ENCODE results near the gene CAPN7.
A peak's percentile ranks its signal among the peaks of the same experiment; 100 is the strongest.
"Not testable (repeated sequence)": the region's sequence is repeated elsewhere in the genome, so short reads cannot be mapped to it uniquely, and the experiment has no call there.

Gene CAPN7

DNA sequence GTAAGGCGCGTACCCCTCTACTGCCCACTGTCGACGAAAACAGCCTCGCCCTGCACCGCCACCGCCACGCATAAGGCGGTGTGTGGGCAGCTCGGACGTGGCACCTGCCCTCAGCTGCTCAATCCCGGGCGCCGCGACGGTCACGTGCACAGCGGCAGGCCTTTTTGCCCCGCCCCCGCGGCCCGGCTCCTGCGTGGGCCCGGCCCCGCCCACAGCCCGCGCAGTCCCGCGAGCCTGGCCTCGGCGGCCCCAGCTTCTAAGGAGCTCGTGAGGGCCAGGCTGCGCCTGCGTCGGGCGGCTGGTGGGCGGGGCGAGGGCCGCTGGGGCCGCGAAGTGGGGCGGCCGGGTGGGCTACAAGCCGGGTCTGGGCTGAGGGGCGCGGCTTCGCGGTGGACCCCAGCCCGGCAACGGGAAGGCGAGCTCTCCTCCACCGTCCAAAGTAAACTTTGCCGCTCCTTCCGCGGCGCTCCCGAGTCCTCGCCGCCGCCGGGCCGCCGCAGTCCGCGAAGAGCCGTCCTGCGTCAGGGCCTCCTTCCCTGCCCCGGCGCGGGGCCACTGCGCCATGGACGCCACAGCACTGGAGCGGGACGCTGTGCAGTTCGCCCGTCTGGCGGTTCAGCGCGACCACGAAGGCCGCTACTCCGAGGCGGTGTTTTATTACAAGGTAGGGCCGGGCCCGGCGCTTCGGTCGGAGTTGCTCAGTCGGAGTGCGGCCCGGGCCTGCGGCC is at the start of gene CAPN7:
CAPN7 (plus strand) TSS at position 313 of the 728 bp plus-strand sequence; CDS start at position 563, 250 bp downstream.
- peak; percentile 81 to 95 for DNase-seq (ENCODE audit: low read depth in 2 of 2)

DNA sequence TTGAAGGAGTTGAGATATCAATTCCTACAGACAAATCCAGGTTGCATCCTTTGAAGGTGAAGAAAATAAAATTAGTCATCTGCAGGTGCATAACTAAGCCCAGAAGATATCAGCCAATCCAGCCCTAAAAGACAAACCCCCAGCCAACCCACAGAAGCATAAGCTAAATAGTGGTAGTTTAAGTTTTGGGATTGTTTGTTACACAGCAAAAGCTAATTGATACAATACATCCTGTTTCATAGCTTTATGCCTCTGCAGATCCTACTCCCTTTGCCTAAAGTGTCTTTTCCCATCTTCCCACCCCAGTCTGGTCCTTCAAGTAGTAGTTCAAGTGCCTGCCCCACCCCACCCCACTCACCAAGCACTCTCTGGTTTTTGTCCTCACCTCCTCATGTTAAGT is 48.6 kb upstream of the CAPN7 start:
- no peak for DNase-seq (ENCODE audit: low read depth in 2 of 2)

GRCh38 chr3:15159501-15160136 is 46.4 kb upstream of the CAPN7 start:
- DNase-seq (ENCODE audit: low read depth in 2 of 2) = no peak

DNA sequence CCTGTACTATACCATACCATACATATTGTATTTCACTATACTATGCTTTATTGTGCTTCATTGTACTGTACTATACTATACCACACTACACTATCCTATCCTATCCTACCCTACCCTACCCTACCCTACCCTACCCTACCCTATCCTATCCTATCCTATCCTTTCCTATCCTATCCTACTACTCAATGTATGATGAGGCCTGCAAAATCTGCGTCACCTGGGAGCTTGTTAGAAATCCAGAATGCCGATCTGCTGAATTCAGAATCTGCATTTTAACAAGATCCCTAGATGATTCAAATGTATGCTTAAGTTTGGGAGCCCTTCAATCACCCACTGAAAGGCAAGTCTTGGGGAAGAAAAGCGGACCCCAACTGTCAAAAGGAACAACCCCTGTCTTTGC is 45.4 kb upstream of the CAPN7 start:
- no peak for DNase-seq (ENCODE audit: low read depth in 2 of 2)

DNA sequence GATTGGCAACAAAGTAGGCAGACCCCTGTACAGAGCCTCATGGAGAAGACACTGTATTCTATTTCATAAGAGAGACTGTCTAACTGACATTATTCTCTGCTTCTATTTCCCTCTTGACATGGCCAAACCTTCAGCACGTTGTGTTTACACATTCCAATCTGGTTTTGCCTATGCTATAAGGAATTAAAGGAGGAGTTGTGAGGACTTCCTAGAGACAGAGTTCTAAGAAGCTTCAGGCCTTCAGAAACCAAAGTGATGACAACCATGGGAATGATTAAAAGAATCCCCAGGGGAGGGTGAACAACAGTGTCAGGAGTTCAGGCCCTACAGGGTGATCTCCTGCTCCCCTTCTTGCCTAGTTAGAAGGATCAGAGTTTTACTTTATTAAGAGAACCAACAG is 44.9 kb upstream of the CAPN7 start:
- no peak for DNase-seq (ENCODE audit: low read depth in 2 of 2)

DNA sequence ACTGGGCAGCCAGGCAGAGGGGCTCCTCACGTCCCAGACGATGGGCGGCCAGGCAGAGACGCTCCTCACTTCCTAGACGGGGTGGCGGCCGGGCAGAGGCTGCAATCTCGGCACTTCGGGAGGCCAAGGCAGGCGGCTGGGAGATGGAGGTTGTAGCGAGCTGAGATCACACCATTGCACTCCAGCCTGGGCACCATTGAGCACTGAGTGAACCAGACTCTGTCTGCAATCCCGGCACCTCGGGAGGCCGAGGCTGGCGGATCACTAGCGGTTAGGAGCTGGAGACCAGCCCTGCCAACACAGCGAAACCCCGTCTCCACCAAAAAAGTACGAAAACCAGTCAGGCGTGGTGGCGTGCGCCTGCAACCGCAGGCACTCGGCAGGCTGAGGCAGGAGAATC is 42.4 kb upstream of the CAPN7 start:
- DNase-seq (ENCODE audit: low read depth in 2 of 2) = not testable (repeated sequence)

DNA sequence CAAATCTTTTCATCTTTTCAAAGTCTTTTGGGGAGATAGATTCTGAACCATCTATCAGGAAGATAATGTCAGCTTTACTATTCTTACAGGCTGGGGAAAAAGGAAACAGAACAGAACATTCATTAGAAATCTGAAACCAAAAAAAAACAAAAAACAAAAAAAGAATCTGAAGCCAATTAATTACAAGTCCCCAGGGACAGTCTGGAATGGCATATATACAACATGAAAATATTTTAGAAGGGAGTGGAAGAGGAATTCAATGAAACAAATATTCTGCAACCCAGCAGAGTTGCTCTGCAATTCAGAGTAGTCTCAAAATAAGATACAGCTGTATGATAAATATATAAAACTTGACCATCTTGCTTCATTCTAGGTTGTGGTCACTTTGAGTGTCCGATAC is 41.7 kb upstream of the CAPN7 start:
- no peak for DNase-seq (ENCODE audit: low read depth in 2 of 2)

GRCh38 chr3:15165061-15165460 is 41.0 kb upstream of the CAPN7 start:
- no peak for DNase-seq (ENCODE audit: low read depth in 2 of 2)

- not testable (repeated sequence) for DNase-seq (ENCODE audit: low read depth in 2 of 2)
Observed at GRCh38 chr3:15166391-15166790, 39.7 kb upstream of the CAPN7 start.

DNA sequence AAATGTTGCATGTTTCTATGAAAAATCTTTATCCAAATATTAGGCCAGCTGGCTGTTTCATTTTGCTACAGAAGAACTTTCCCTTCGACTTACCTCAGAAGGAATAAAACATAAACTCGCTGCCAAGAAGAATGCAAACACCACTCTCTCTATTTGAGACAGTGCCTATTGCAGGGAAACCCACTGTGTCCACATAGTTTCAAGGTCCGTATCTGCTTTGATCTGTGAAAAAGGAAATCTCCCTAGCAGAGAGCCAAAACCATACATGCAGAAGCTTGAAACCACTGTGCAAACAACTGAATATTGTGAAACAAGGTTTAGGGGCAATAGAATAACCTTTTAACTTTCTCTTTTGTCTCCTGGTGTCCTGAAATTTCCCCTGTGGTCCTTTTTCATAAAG is 35.0 kb upstream of the CAPN7 start:
- no peak for DNase-seq (ENCODE audit: low read depth in 2 of 2)

DNA sequence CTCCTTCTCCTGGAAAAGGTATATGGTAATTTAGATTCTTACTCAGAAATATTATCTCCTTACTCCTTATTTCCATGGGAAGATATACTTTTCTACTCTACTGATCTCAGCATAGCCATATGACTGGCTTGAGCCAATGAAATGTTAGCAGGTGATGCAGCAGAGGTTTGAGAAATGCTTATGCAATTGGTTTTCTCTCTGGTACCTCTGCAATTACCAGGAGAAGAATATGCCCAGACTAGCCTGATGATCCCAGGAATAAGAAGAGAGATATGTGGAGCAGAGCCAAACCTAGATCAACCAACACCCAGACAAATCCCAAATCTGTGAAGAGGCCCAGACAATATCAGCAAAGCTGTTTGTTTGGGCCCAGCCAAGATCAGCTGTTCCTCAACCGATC is 33.2 kb upstream of the CAPN7 start:
- no peak for DNase-seq (ENCODE audit: low read depth in 2 of 2)

GRCh38 chr3:15174953-15175352 is 31.1 kb upstream of the CAPN7 start:
- no peak for DNase-seq (ENCODE audit: low read depth in 2 of 2)

GRCh38 chr3:15175605-15176004 is 30.4 kb upstream of the CAPN7 start:
- DNase-seq (ENCODE audit: low read depth in 2 of 2) = no peak

- DNase-seq (ENCODE audit: low read depth in 2 of 2) = no peak
Observed at GRCh38 chr3:15180042-15180611, 25.9 kb upstream of the CAPN7 start.

DNA sequence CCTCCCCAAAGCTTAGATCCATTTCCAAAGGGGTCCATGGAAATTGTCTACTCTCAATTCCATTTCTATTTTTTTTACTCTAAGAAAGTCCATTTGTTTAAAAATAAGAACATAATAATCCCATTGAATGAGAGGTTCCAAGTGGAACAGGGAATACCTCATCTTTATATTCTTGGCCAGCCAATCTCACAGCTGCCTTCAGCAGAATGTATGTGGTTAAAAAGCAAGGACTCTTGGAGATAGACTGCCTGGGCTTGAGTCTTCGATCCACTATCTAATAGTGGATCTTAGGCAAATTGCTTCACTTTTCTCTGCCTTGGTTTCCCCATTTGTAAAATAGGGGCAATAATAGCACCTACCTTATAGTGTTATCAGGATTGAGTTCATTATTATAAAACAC is 24.5 kb upstream of the CAPN7 start:
- DNase-seq (ENCODE audit: low read depth in 2 of 2) = no peak

DNA sequence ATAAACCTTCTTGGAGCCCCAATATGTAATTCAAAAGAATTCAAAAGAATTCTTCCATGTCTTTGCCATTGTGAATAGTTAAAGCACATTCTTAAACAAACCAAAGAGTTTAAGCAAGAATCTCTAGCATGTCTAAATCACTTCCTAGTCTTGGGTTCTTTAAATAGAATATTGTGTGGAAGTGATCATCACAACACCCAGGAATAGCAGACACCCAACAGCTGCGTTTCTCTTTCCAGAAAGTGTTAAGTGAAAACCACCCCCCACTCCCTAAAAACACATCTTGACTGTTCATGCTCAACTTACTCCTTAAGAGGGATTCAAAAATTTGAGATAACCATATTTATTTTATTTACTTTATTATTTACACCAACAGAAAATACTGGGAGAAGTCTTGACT is 24.1 kb upstream of the CAPN7 start:
- DNase-seq (ENCODE audit: low read depth in 2 of 2) = no peak

GRCh38 chr3:15183011-15183410 is 23.0 kb upstream of the CAPN7 start:
- DNase-seq (ENCODE audit: low read depth in 2 of 2) = no peak

DNA sequence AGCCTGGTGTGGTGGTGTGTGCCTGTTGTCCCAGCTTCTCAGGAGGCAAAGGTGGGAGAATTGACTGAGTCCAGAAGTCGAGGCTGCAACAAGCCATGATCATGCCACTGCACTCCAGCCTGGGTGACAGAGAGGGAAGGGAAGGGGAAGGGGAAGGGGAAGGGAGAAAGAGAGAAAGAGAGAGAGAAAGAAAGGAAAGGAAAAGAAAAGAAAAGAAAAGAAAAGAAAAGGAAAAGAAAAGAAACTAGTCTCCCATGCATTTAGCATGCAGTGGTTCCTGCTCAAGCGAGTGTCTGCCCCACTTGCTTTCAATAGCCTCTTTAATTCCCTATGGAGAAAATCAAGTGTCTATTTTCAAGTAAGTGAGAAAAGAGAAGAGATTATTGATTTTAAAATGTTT is 20.6 kb upstream of the CAPN7 start:
- no peak for DNase-seq (ENCODE audit: low read depth in 2 of 2)

DNA sequence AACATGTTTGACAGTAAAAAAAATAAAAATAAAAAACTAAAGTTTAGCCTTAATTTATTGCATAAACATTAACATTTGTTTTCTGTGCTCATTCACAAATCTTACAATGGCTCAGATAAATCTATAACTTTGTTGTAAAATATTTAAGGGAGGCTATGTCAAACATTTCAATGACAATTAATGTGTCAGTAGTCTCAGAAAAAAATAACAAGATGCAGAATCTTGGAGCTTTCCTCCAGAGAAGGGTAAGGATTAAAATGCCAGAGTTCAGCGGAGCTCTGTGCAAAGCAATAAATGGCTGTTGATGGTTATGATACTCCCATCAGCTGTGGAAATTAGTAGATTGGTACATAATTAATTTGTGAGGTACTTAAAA is 20.0 kb upstream of the CAPN7 start:
- DNase-seq (ENCODE audit: low read depth in 2 of 2) = no peak

- not testable (repeated sequence) for DNase-seq (ENCODE audit: low read depth in 2 of 2)
Observed at GRCh38 chr3:15186477-15187164, 19.4 kb upstream of the CAPN7 start.

DNA sequence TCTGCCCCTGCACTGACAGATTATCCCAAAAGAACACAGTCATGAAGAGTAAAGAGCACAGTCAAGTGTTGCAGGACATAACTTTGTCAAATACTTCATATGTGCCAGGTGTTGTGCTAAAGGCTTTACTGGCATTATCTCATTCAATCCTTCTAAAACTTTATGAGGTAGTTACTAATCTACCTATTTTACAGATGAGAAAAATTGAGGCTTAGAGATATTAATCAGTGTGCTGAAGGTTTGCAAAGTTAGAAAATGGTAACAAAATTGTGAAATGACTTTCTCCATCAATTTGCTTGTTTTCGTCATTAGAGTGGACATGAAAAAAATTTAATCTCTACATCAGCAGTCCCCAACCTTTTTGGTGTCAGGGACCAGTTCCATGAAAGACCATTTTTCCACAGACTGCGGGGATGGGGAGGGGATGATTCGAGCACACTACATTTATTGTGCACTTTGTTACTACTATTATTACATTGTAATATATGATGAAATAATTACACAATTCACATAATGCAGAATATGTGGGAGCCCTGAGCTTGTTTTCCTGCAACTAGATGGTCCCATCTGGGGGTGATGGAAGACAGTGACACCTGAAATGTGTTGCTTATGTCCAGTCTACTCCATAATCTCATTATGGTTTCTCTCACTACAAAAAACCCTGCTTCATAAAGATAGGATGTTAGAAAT is 8.6 kb upstream of the CAPN7 start:
- DNase-seq (ENCODE audit: low read depth in 2 of 2) = no peak

- no peak for DNase-seq (ENCODE audit: low read depth in 2 of 2)
Observed at GRCh38 chr3:15198686-15199085, 7.4 kb upstream of the CAPN7 start.
